Mesothelial cell of epicardium (in vitro differentiated cells): ENCODE measurements around the gene LEFTY1. TPM values are rescaled to one million over a fixed set of nuclear protein-coding genes. Genes with fewer than 3 reads are reported as not detected.
"Not testable (repeated sequence)": the region's sequence is repeated elsewhere in the genome, so short reads cannot be mapped to it uniquely, and the experiment has no call there.

ENCODE experiments used
- DNase-seq, 2 experiments: peaks; one replicate each; pipeline ENCODE4 v3.0.0; 2021; ENCODE audit warnings: low spot score in 2 of 2; ENCODE audit not compliant: unreplicated experiment in 2 of 2
- H3K27ac Mint-ChIP-seq: 2 replicates; pipeline ENCODE4 v1.8.0; 2021; ENCODE audit warnings: mixed read lengths
- H3K27me3 Mint-ChIP-seq: 2 replicates; pipeline ENCODE4 v1.8.0; 2021; ENCODE audit warnings: low read depth, mixed read lengths
- H3K36me3 Mint-ChIP-seq: 2 replicates; pipeline ENCODE4 v1.8.0; 2021; ENCODE audit warnings: mixed read lengths
- H3K4me1 Mint-ChIP-seq: 2 replicates; pipeline ENCODE4 v1.8.0; 2021; ENCODE audit warnings: mixed read lengths
- H3K4me3 Mint-ChIP-seq: 2 replicates; pipeline ENCODE4 v1.8.0; 2021; ENCODE audit warnings: mild to moderate bottlenecking, moderate library complexity, mixed read lengths
- H3K9me3 Mint-ChIP-seq: 2 replicates; pipeline ENCODE4 v1.8.0; 2021; ENCODE audit warnings: mixed read lengths
- CTCF ChIP-seq: fragments of 200-600 bp; sonication (generic); IDR thresholded peaks from one replicate; pipeline ENCODE4 v1.5.0; 2021; ENCODE audit warnings: antibody characterized with exemption; ENCODE audit not compliant: unreplicated experiment
- total RNA-seq: library from RNA; stranded (reverse); gene quantifications from 3 replicates; pipeline ENCODE4 v1.2.1, GENCODE V29; 2021

LEFTY1 gene
- total RNA-seq, 1 donor from 2014 or later: 1.6 TPM

GRCh38 chr1:225843426-225843795 is 45.5 kb downstream of the LEFTY1 start:
- H3K4me1 Mint-ChIP-seq: peaks cover 11% of the 10 kb centered on the region
- no peaks in the 10 kb centered on the region for H3K27me3 Mint-ChIP-seq
- TF ChIP-seq CTCF: no peak
- no peak for DNase-seq
- no peak overlapping the region for H3K27ac Mint-ChIP-seq
- no peak overlapping the region for H3K4me3 Mint-ChIP-seq
- H3K36me3 Mint-ChIP-seq: peaks cover 16% of the 10 kb centered on the region
- H3K9me3 Mint-ChIP-seq: no peaks in the 10 kb centered on the region

- DNase-seq: no peak
- H3K36me3 Mint-ChIP-seq: peaks cover 12% of the 10 kb centered on the region
- TF ChIP-seq CTCF: no peak
- H3K4me3 Mint-ChIP-seq: no peak overlapping the region
- H3K4me1 Mint-ChIP-seq: peaks cover 6% of the 10 kb centered on the region
- H3K9me3 Mint-ChIP-seq: no peaks in the 10 kb centered on the region
- H3K27me3 Mint-ChIP-seq: no peaks in the 10 kb centered on the region
- H3K27ac Mint-ChIP-seq: no peak overlapping the region
Measured at GRCh38 chr1:225842788-225843425, 46.0 kb downstream of the LEFTY1 start.

GRCh38 chr1:225842074-225842473 is 46.9 kb downstream of the LEFTY1 start:
- Mint-ChIP-seq H3K4me3 (no peak overlapping the region), H3K9me3 (no peaks in the 10 kb centered on the region), H3K36me3 (peaks cover 12% of the 10 kb centered on the region), H3K4me1 (peaks cover 6% of the 10 kb centered on the region), H3K27me3 (no peaks in the 10 kb centered on the region), H3K27ac (no peak overlapping the region)
- no peak for DNase-seq
- TF ChIP-seq CTCF: no peak

- Mint-ChIP-seq H3K27me3 (no peaks in the 10 kb centered on the region), H3K4me1 (peaks cover 3% of the 10 kb centered on the region), H3K27ac (no peak overlapping the region), H3K4me3 (no peak overlapping the region), H3K9me3 (no peaks in the 10 kb centered on the region), H3K36me3 (peaks cover 11% of the 10 kb centered on the region)
- DNase-seq: no peak
- no peak for TF ChIP-seq CTCF
Measured at GRCh38 chr1:225840713-225841112, 48.2 kb downstream of the LEFTY1 start.

GRCh38 chr1:225840223-225840610 is 48.7 kb downstream of the LEFTY1 start:
- no peak for DNase-seq
- Mint-ChIP-seq H3K27me3 (no peaks in the 10 kb centered on the region), H3K36me3 (peaks cover 14% of the 10 kb centered on the region), H3K27ac (no peak overlapping the region), H3K4me1 (no peaks in the 10 kb centered on the region), H3K9me3 (no peaks in the 10 kb centered on the region), H3K4me3 (no peak overlapping the region)
- TF ChIP-seq CTCF: no peak

GRCh38 chr1:225838793-225839192 is 50.2 kb downstream of the LEFTY1 start:
- Mint-ChIP-seq H3K4me3 (no peak overlapping the region), H3K4me1 (no peaks in the 10 kb centered on the region), H3K27ac (no peak overlapping the region), H3K27me3 (no peaks in the 10 kb centered on the region), H3K9me3 (no peaks in the 10 kb centered on the region), H3K36me3 (peaks cover 18% of the 10 kb centered on the region)
- DNase-seq: no peak
- no peak for TF ChIP-seq CTCF

- H3K27me3 Mint-ChIP-seq, H3K9me3 Mint-ChIP-seq, H3K4me3 Mint-ChIP-seq, H3K4me1 Mint-ChIP-seq, H3K27ac Mint-ChIP-seq, DNase-seq: not testable (repeated sequence)
- H3K36me3 Mint-ChIP-seq: peaks cover 32% of the 10 kb centered on the region
Measured at GRCh38 chr1:225836296-225836695, 52.6 kb downstream of the LEFTY1 start.
